Endothelial cell of umbilical vein (primary cell): ENCODE measurements around the gene MYOF.

Experiments
- CTCF ChIP-seq, 2 donors: IDR thresholded peaks; 1 replicate in 1 of 2; 2 replicates in 1 of 2; pipeline ENCODE4 v1.5.1; 2011; ENCODE audit warnings: low read length in 2 of 2, mild to moderate bottlenecking in 2 of 2, moderate library complexity in 2 of 2, control low read depth in 1 of 2, inconsistent platforms in 1 of 2, low read depth in 1 of 2; ENCODE audit not compliant: insufficient read depth in 1 of 2; ENCODE audit errors: extremely low read depth in 1 of 2
- EZH2 ChIP-seq: IDR thresholded peaks from 2 replicates; pipeline ENCODE4 v1.6.1; 2012; ENCODE audit warnings: borderline replicate concordance, low read depth, mild to moderate bottlenecking, moderate library complexity, low read length, inconsistent platforms; ENCODE audit not compliant: severe bottlenecking
- POLR2A ChIP-seq: IDR thresholded peaks from 2 replicates; pipeline ENCODE4 v1.6.1; 2012; ENCODE audit warnings: low read depth, mild to moderate bottlenecking, control low read depth, low read length

DNA sequence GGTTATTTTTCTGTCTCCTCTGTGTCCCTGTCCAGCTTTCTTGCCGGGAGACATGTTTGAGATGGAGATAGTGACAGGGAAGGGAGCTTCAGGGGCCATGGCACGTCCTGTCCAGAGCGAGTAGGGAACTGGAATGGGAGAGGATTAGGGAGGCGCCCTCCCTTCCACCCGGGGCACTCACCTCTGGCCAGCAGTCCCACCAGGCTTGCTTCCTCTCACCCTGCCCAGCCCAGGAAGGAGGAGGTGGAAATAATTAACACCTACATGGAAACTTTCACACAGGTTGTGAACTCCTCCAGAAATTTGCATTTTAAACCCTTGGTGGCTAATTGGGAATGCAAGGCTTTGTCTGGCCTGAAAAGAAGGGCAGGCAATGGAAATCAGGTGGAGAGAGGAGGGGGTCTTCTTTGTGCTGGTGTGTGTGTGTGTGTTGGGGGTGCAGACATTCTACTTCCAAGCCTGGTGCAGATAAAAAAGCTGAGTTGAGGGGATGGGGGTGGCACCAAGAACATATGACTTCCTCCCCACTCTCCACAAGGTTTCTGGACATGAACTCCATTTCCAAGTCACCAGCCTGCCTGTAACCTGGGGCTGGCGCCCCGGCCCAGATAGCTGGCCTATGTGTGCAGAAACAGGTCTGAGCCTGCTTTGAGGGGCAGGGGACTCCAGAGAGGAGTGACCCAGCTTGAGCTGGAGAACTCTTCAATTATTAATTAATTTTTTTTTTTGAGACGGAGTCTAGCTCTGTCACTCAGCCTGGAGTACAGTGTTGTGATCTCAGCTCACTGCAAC lies 209.1 kb downstream of the MYOF start:
- no peak for TF ChIP-seq CTCF (IDR thresholded peaks at IDR 0.05; ENCODE audit: extremely low read depth in 1 of 2, insufficient read depth in 1 of 2, low read depth in 1 of 2, low read length in 2 of 2)
- no peak for TF ChIP-seq EZH2
- TF ChIP-seq POLR2A: no peak
